Fibroblast of lung (primary cell): ENCODE results near the gene SPTBN1. TPM values are rescaled to one million over a fixed set of nuclear protein-coding genes. Genes with fewer than 3 reads are reported as not detected.

ENCODE experiments used
- DNase-seq, 2 donors: peaks; one replicate each; pipeline versions ENCODE4 v3.0.0 to v3.0.0-alpha.2; 2010; ENCODE audit warnings: low read depth in 2 of 2
- H2AFZ ChIP-seq: 2 replicates; pipeline ENCODE4 v1.5.1; 2012; ENCODE audit warnings: low read length, control low read depth, inconsistent platforms
- H3K27ac ChIP-seq: 2 replicates; pipeline ENCODE4 v1.5.1; 2011; ENCODE audit warnings: low read length, control low read depth; ENCODE audit not compliant: insufficient read depth
- H3K27me3 ChIP-seq: 2 replicates; pipeline ENCODE4 v1.5.1; 2011; ENCODE audit warnings: mild to moderate bottlenecking, low read length; ENCODE audit not compliant: control insufficient read depth, insufficient read depth
- H3K36me3 ChIP-seq: 2 replicates; pipeline ENCODE4 v1.5.1; 2011; ENCODE audit warnings: low read length; ENCODE audit not compliant: control insufficient read depth, insufficient read depth
- H3K4me1 ChIP-seq: 2 replicates; pipeline ENCODE4 v1.5.1; 2011; ENCODE audit warnings: low read length; ENCODE audit not compliant: control insufficient read depth, insufficient read depth; ENCODE audit errors: extremely low read depth
- H3K4me2 ChIP-seq: 2 replicates; pipeline ENCODE4 v1.5.1; 2011; ENCODE audit warnings: low read length, control low read depth; ENCODE audit not compliant: insufficient read depth; ENCODE audit errors: extremely low read depth
- H3K4me3 ChIP-seq, 4 experiments: fragments of 200-600 bp in 1 of 4; sonication (generic) in 1 of 4; replicated peaks in 1 of 4; 2 replicates each; pipeline ENCODE4 v1.5.1; 2011 to 2016; ENCODE audit warnings: low read length in 4 of 4, low read depth in 3 of 4, mild to moderate bottlenecking in 3 of 4, control low read depth in 2 of 4, inconsistent platforms in 1 of 4, mixed read lengths in 1 of 4; ENCODE audit not compliant: insufficient read depth in 1 of 4; ENCODE audit errors: control extremely low read depth in 1 of 4
- H3K79me2 ChIP-seq: 2 replicates; pipeline ENCODE4 v1.5.1; 2012; ENCODE audit warnings: mild to moderate bottlenecking, low read length, inconsistent platforms; ENCODE audit not compliant: control insufficient read depth, insufficient read depth
- H3K9ac ChIP-seq: 2 replicates; pipeline ENCODE4 v1.5.1; 2011; ENCODE audit warnings: mild to moderate bottlenecking, low read length, control low read depth; ENCODE audit not compliant: insufficient read depth
- H3K9me3 ChIP-seq: 2 replicates; pipeline ENCODE4 v1.5.1; 2012; ENCODE audit warnings: low read depth, low read length; ENCODE audit not compliant: control insufficient read depth, insufficient read depth
- H4K20me1 ChIP-seq: 2 replicates; pipeline ENCODE4 v1.5.1; 2011; ENCODE audit warnings: low read length; ENCODE audit not compliant: control insufficient read depth, insufficient read depth; ENCODE audit errors: extremely low read depth
- CTCF ChIP-seq, 2 donors: IDR thresholded peaks in 1 of 2; conservative IDR thresholded peaks in 1 of 2; 1 replicate in 1 of 2; 2 replicates in 1 of 2; pipeline ENCODE4 v1.5.1; 2011 to 2012; ENCODE audit warnings: low read length in 2 of 2, control low read depth in 1 of 2, inconsistent platforms in 1 of 2, low read depth in 1 of 2, mild to moderate bottlenecking in 1 of 2
- EZH2 ChIP-seq: IDR thresholded peaks from 2 replicates; pipeline ENCODE4 v1.5.1; 2012; ENCODE audit warnings: low read length, control low read depth, mild to moderate bottlenecking; ENCODE audit errors: missing control alignments
- polyA plus RNA-seq, 2 donors: library from polyadenylated mRNA; depleted of rRNA in 1 of 2; stranded (reverse) in 1 of 2; unstranded in 1 of 2; fragments of >200 nt; gene quantifications; 2 replicates each; pipeline ENCODE4 v1.2.1, GENCODE V29; 2011 to 2012; ENCODE audit warnings: missing spikeins in 1 of 2
- total RNA-seq: library from RNA; depleted of rRNA; stranded (reverse); fragments of >200 nt; gene quantifications from 2 replicates; pipeline ENCODE4 v1.2.1, GENCODE V29; 2014

The SPTBN1 gene
- total and polyA plus RNA-seq, 2 donors (not counting 1 experiment from before 2014, with no cell fraction given) = 123 to 325 TPM

GRCh38 chr2:54541995-54542394 is 85.9 kb downstream of the SPTBN1 start:
- peaks cover 5% of the 10 kb centered on the region for H3K4me1 ChIP-seq
- no peaks in the 10 kb centered on the region for H4K20me1 ChIP-seq
- H3K79me2 ChIP-seq = peaks cover 57% of the 10 kb centered on the region

GRCh38 chr2:54543733-54544396 is 87.7 kb downstream of the SPTBN1 start:
- Histone ChIP-seq H3K9ac (no peak overlapping the region), H3K4me3 (no peak overlapping the region), H3K9me3 (no peaks in the 10 kb centered on the region), H3K27me3 (no peaks in the 10 kb centered on the region), H3K27ac (no peak overlapping the region), H3K4me2 (no peak overlapping the region), H3K79me2 (peaks cover 61% of the 10 kb centered on the region), H3K36me3 (peaks cover under 1% of the 10 kb centered on the region), H3K4me1 (peaks cover 5% of the 10 kb centered on the region), H2AFZ (no peak overlapping the region), H4K20me1 (no peaks in the 10 kb centered on the region)
- TF ChIP-seq EZH2 = no peak
- no peak for TF ChIP-seq CTCF (conservative IDR thresholded peaks at IDR 0.05 in 1 of 2, IDR thresholded peaks at IDR 0.05 in 1 of 2; ENCODE audit: low read depth in 1 of 2, low read length in 2 of 2)
- DNase-seq = no peak

More at GRCh38 chr2:54541995-54542394, 85.9 kb downstream of the SPTBN1 start:
- Histone ChIP-seq H3K4me3 (no peak overlapping the region), H3K36me3 (peaks cover 2% of the 10 kb centered on the region), H3K9ac (no peak overlapping the region), H3K27ac (no peak overlapping the region), H3K27me3 (no peaks in the 10 kb centered on the region), H3K9me3 (no peaks in the 10 kb centered on the region), H3K4me2 (no peak overlapping the region), H2AFZ (no peak overlapping the region)
- TF ChIP-seq CTCF (conservative IDR thresholded peaks at IDR 0.05 in 1 of 2, IDR thresholded peaks at IDR 0.05 in 1 of 2; ENCODE audit: low read depth in 1 of 2, low read length in 2 of 2) (no peak), EZH2 (no peak)
- DNase-seq = no peak

- peaks cover 2% of the 10 kb centered on the region for H4K20me1 ChIP-seq
- peaks cover 60% of the 10 kb centered on the region for H3K79me2 ChIP-seq
- H3K4me1 ChIP-seq = peaks cover 5% of the 10 kb centered on the region
- H3K9me3 ChIP-seq = no peaks in the 10 kb centered on the region
- TF ChIP-seq EZH2 = no peak
- TF ChIP-seq CTCF (conservative IDR thresholded peaks at IDR 0.05 in 1 of 2, IDR thresholded peaks at IDR 0.05 in 1 of 2; ENCODE audit: low read depth in 1 of 2, low read length in 2 of 2) = no peak
- no peak overlapping the region for H3K9ac ChIP-seq
- no peak overlapping the region for H2AFZ ChIP-seq
- no peaks in the 10 kb centered on the region for H3K27me3 ChIP-seq
- no peak overlapping the region for H3K4me2 ChIP-seq
- H3K27ac ChIP-seq = peak overlapping the region; percentile 38
- no peak overlapping the region for H3K4me3 ChIP-seq
- H3K36me3 ChIP-seq = peaks cover 2% of the 10 kb centered on the region
- peak; percentile 41 to 60 for DNase-seq
Measured at GRCh38 chr2:54545702-54546450, 89.7 kb downstream of the SPTBN1 start.
